Trophoblast cell (in vitro differentiated cells and primary cell): Measurements from ENCODE around the gene GAB4.

Experiments used
- DNase-seq, 2 donors: peaks; one replicate each; pipeline ENCODE4 v3.0.0-alpha.2; 2016
- H2AFZ ChIP-seq: 2 replicates; pipeline ENCODE4 v1.6.1; 2013; ENCODE audit warnings: low read length, moderate library complexity, mild to moderate bottlenecking; ENCODE audit not compliant: insufficient read depth, poor library complexity
- H2AK5ac ChIP-seq: 2 replicates; pipeline ENCODE4 v1.6.1; 2013; ENCODE audit warnings: mild to moderate bottlenecking, low read length
- H2BK120ac ChIP-seq: 2 replicates; pipeline ENCODE4 v1.6.1; 2013; ENCODE audit warnings: low read length, mild to moderate bottlenecking, moderate library complexity; ENCODE audit not compliant: insufficient read depth, poor library complexity
- H2BK12ac ChIP-seq: 2 replicates; pipeline ENCODE4 v1.6.1; 2013; ENCODE audit warnings: mild to moderate bottlenecking, low read length, moderate library complexity
- H2BK5ac ChIP-seq: 2 replicates; pipeline ENCODE4 v1.6.1; 2013; ENCODE audit warnings: low read length, low read depth, moderate library complexity, mild to moderate bottlenecking; ENCODE audit not compliant: poor library complexity
- H3K14ac ChIP-seq: 2 replicates; pipeline ENCODE4 v1.6.1; 2013; ENCODE audit warnings: mild to moderate bottlenecking, low read length
- H3K18ac ChIP-seq: 2 replicates; pipeline ENCODE4 v1.6.1; 2013; ENCODE audit warnings: mild to moderate bottlenecking, low read length
- H3K23ac ChIP-seq: 2 replicates; pipeline ENCODE4 v1.6.1; 2013; ENCODE audit warnings: low read length
- H3K27ac ChIP-seq: 2 replicates; pipeline ENCODE4 v1.5.1; 2013; ENCODE audit warnings: low read depth, mild to moderate bottlenecking, inconsistent platforms, low read length, moderate library complexity
- H3K27me3 ChIP-seq: 2 replicates; pipeline ENCODE4 v1.6.1; 2013; ENCODE audit warnings: inconsistent platforms, mild to moderate bottlenecking, low read length, moderate library complexity; ENCODE audit not compliant: insufficient read depth
- H3K36me3 ChIP-seq, 2 experiments: 1 replicate in 1 of 2; 2 replicates in 1 of 2; pipeline ENCODE4 v1.6.1; 2013; ENCODE audit warnings: low read length in 2 of 2, mild to moderate bottlenecking in 2 of 2, moderate library complexity in 1 of 2; ENCODE audit not compliant: insufficient read depth in 2 of 2, control insufficient read depth in 1 of 2
- H3K4ac ChIP-seq: 2 replicates; pipeline ENCODE4 v1.6.1; 2013; ENCODE audit warnings: low read depth, mild to moderate bottlenecking, low read length, moderate library complexity
- H3K4me1 ChIP-seq, 2 experiments: 1 replicate in 1 of 2; 2 replicates in 1 of 2; pipeline ENCODE4 v1.6.1; 2013; ENCODE audit warnings: low read length in 2 of 2, mild to moderate bottlenecking in 2 of 2, moderate library complexity in 1 of 2; ENCODE audit not compliant: insufficient read depth in 2 of 2, control insufficient read depth in 1 of 2
- H3K4me2 ChIP-seq: 2 replicates; pipeline ENCODE4 v1.6.1; 2013; ENCODE audit warnings: inconsistent platforms, mild to moderate bottlenecking, low read length, moderate library complexity
- H3K4me3 ChIP-seq: 2 replicates; pipeline ENCODE4 v1.5.1; 2013; ENCODE audit warnings: mild to moderate bottlenecking, low read depth, low read length, inconsistent platforms
- H3K79me1 ChIP-seq: one replicate; pipeline ENCODE4 v1.6.1; 2013; ENCODE audit warnings: low read length
- H3K79me2 ChIP-seq: 2 replicates; pipeline ENCODE4 v1.6.1; 2013; ENCODE audit warnings: low read length, mild to moderate bottlenecking; ENCODE audit not compliant: control insufficient read depth, insufficient read depth, poor library complexity
- H3K9ac ChIP-seq: 2 replicates; pipeline ENCODE4 v1.6.1; 2013; ENCODE audit warnings: mild to moderate bottlenecking, low read length
- H3K9me3 ChIP-seq: 2 replicates; pipeline ENCODE4 v1.6.1; 2013; ENCODE audit warnings: low read depth, mild to moderate bottlenecking, control low read depth, inconsistent platforms, low read length; ENCODE audit not compliant: insufficient read depth
- H4K12ac ChIP-seq: 2 replicates; pipeline ENCODE4 v1.6.1; 2013; ENCODE audit warnings: low read depth, mild to moderate bottlenecking, low read length, moderate library complexity
- H4K8ac ChIP-seq: 2 replicates; pipeline ENCODE4 v1.6.1; 2013; ENCODE audit warnings: low read depth, mild to moderate bottlenecking, low read length, moderate library complexity
- H4K91ac ChIP-seq: one replicate; pipeline ENCODE4 v1.6.1; 2013; ENCODE audit warnings: low read depth, mild to moderate bottlenecking, low read length, moderate library complexity
- WGBS: extraction: QIAGEN DNeasy Blood & Tissue Kit; methylation state at CpG from one replicate; pipeline ENCODE4 v1.1.7; 2013; ENCODE audit warnings: missing lambda C conversion rate; ENCODE audit not compliant: insufficient read length, insufficient coverage; ENCODE audit errors: extremely low coverage; 5-methylcytosine and 5-hydroxymethylcytosine counted together

The GAB4 gene

GRCh38 chr22:16972311-16972710 is 35.7 kb downstream of the GAB4 start:
- Histone ChIP-seq H4K12ac (no peak overlapping the region), H3K79me2 (no peaks in the 10 kb centered on the region), H2BK12ac (no peak overlapping the region), H2AFZ (no peak overlapping the region), H3K9me3 (peaks cover 64% of the 10 kb centered on the region), H2BK5ac (no peak overlapping the region), H3K23ac (no peak overlapping the region), H4K91ac (no peak overlapping the region), H3K79me1 (no peaks in the 10 kb centered on the region), H3K4me3 (no peak overlapping the region), H3K9ac (no peak overlapping the region), H3K4me1 (no peaks in the 10 kb centered on the region), H3K4me2 (no peak overlapping the region), H3K27ac (no peak overlapping the region), H2BK120ac (no peak overlapping the region), H2AK5ac (no peak overlapping the region), H3K18ac (no peak overlapping the region), H3K14ac (no peak overlapping the region), H3K27me3 (no peaks in the 10 kb centered on the region), H4K8ac (no peak overlapping the region), H3K36me3 (no peaks in the 10 kb centered on the region), H3K4ac (no peak overlapping the region)
- no peak for DNase-seq
- WGBS: no CpG with 5 or more reads among the region's 4 CpGs

DNA sequence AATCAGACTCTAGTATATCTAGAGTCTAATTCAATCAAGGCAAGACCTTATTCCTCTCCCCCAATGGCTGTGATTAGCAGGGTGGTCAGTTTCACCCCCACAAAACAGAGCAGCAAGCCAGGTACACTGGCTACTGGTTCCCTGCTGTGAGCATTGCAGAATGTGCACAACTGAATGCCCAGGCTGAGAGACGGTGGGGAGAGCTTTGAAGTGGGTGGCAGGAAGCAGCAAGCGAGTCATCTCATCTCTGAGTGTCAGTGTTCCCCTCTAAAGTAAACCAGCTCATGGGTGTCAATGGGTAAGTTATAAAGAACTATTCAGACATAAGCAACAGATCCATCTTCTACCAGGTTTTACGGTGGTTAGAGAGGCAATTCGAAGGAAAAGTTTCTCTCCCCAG is 37.6 kb downstream of the GAB4 start:
- no peak overlapping the region for H2BK5ac ChIP-seq
- no peak overlapping the region for H3K9ac ChIP-seq
- H2AK5ac ChIP-seq: no peak overlapping the region
- H3K27me3 ChIP-seq: no peaks in the 10 kb centered on the region
- no peak overlapping the region for H2BK12ac ChIP-seq
- H4K8ac ChIP-seq: no peak overlapping the region
- no peak overlapping the region for H3K4ac ChIP-seq
- WGBS: no CpG with 5 or more reads among the region's 4 CpGs
- H3K27ac ChIP-seq: no peak overlapping the region
- H2BK120ac ChIP-seq: no peak overlapping the region
- H3K4me1 ChIP-seq: no peaks in the 10 kb centered on the region
- no peaks in the 10 kb centered on the region for H3K36me3 ChIP-seq
- no peak overlapping the region for H2AFZ ChIP-seq
- no peak overlapping the region for H3K23ac ChIP-seq
- H4K91ac ChIP-seq: no peak overlapping the region
- DNase-seq: no peak
- peaks cover 74% of the 10 kb centered on the region for H3K9me3 ChIP-seq
- H3K18ac ChIP-seq: no peak overlapping the region
- no peak overlapping the region for H3K4me3 ChIP-seq
- H4K12ac ChIP-seq: no peak overlapping the region
- no peaks in the 10 kb centered on the region for H3K79me2 ChIP-seq
- no peak overlapping the region for H3K4me2 ChIP-seq
- no peaks in the 10 kb centered on the region for H3K79me1 ChIP-seq
- no peak overlapping the region for H3K14ac ChIP-seq

- no CpG with 5 or more reads among the region's 8 CpGs for WGBS
- no peak overlapping the region for H3K4ac ChIP-seq
- peaks cover 73% of the 10 kb centered on the region for H3K9me3 ChIP-seq
- H3K79me2 ChIP-seq: no peaks in the 10 kb centered on the region
- no peak overlapping the region for H4K8ac ChIP-seq
- H3K4me2 ChIP-seq: no peak overlapping the region
- H2BK5ac ChIP-seq: no peak overlapping the region
- H3K27ac ChIP-seq: no peak overlapping the region
- no peak overlapping the region for H2BK120ac ChIP-seq
- no peak overlapping the region for H2AK5ac ChIP-seq
- H3K27me3 ChIP-seq: no peaks in the 10 kb centered on the region
- H2AFZ ChIP-seq: no peak overlapping the region
- no peaks in the 10 kb centered on the region for H3K36me3 ChIP-seq
- H3K4me3 ChIP-seq: no peak overlapping the region
- H4K91ac ChIP-seq: no peak overlapping the region
- H3K79me1 ChIP-seq: no peaks in the 10 kb centered on the region
- no peak overlapping the region for H3K18ac ChIP-seq
- no peak overlapping the region for H3K23ac ChIP-seq
- no peak overlapping the region for H4K12ac ChIP-seq
- H3K14ac ChIP-seq: no peak overlapping the region
- H3K4me1 ChIP-seq: no peaks in the 10 kb centered on the region
- DNase-seq: no peak
- H3K9ac ChIP-seq: no peak overlapping the region
- no peak overlapping the region for H2BK12ac ChIP-seq
Measured at GRCh38 chr22:16969508-16970327, 38.3 kb downstream of the GAB4 start.

DNA sequence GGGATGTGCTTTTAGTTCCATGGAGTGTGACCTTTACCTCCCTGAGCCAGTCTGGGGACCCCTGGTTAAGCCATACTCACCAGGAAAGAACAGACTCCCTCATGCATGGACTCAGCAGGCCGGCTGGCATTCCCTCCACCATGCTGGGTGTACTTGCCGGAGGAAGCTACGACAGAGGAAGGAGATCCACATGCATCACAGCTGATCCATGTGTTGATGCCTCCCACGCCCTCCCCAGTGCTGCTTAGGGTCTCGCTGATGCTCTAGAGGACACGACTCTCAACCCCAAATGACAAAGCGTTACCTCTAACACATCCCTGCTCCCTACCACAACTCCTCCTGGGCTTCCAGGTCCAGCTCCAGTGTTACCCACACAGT is 39.8 kb downstream of the GAB4 start:
- H3K79me1 ChIP-seq: no peaks in the 10 kb centered on the region
- H4K8ac ChIP-seq: no peak overlapping the region
- WGBS: no CpG with 5 or more reads among the region's 7 CpGs
- H2BK120ac ChIP-seq: no peak overlapping the region
- H3K4me3 ChIP-seq: no peak overlapping the region
- no peak overlapping the region for H4K91ac ChIP-seq
- H2BK12ac ChIP-seq: no peak overlapping the region
- no peaks in the 10 kb centered on the region for H3K4me1 ChIP-seq
- H3K79me2 ChIP-seq: no peaks in the 10 kb centered on the region
- no peak overlapping the region for H3K27ac ChIP-seq
- H3K9me3 ChIP-seq: peaks cover 75% of the 10 kb centered on the region
- H2AFZ ChIP-seq: no peak overlapping the region
- no peak overlapping the region for H3K23ac ChIP-seq
- no peaks in the 10 kb centered on the region for H3K36me3 ChIP-seq
- no peak overlapping the region for H3K4ac ChIP-seq
- DNase-seq: no peak
- H2BK5ac ChIP-seq: no peak overlapping the region
- no peak overlapping the region for H3K18ac ChIP-seq
- no peak overlapping the region for H3K4me2 ChIP-seq
- no peak overlapping the region for H2AK5ac ChIP-seq
- H3K27me3 ChIP-seq: no peaks in the 10 kb centered on the region
- H3K14ac ChIP-seq: no peak overlapping the region
- no peak overlapping the region for H4K12ac ChIP-seq
- H3K9ac ChIP-seq: no peak overlapping the region
